ENCODE data around the gene GTF2F1.
A peak's percentile ranks its signal among the peaks of the same experiment; 100 is the strongest.
"Not testable (repeated sequence)": the region's sequence is repeated elsewhere in the genome, so short reads cannot be mapped to it uniquely, and the experiment has no call there.

Gene GTF2F1

GRCh38 chr19:6381030-6381750, 11.8 kb downstream of the GTF2F1 start:
- DNase-seq, result no peak

GRCh38 chr19:6379744-6380143, 13.2 kb downstream of the GTF2F1 start:
- no peak for DNase-seq

GRCh38 chr19:6378486-6378885, 14.5 kb downstream of the GTF2F1 start:
- DNase-seq, result no peak

- DNase-seq, result no peak
Observed at GRCh38 chr19:6378041-6378440, 14.9 kb downstream of the GTF2F1 start.

- DNase-seq, result no peak
Observed at GRCh38 chr19:6376512-6377190, 16.3 kb downstream of the GTF2F1 start.

- no peak for DNase-seq
Observed at GRCh38 chr19:6375411-6376010, 17.5 kb downstream of the GTF2F1 start, which contains the start of gene PSPN. TSS of gene PSPN (minus strand) at chr19:6375933. CDS start at chr19:6375849, 84 bp downstream.

- DNase-seq, result no peak
Observed at GRCh38 chr19:6374711-6375410, 18.1 kb downstream of the GTF2F1 start.

- no peak for DNase-seq
Observed at GRCh38 chr19:6374161-6374709, 18.7 kb downstream of the GTF2F1 start.

GRCh38 chr19:6373813-6374108, 19.2 kb downstream of the GTF2F1 start:
- no peak for DNase-seq

- peak; percentile 98 for DNase-seq
Observed at GRCh38 chr19:6373096-6373812, 19.7 kb downstream of the GTF2F1 start.

- peak; percentile 99 for DNase-seq
Observed at GRCh38 chr19:6372594-6373095, 20.3 kb downstream of the GTF2F1 start, which contains the start of gene ALKBH7. TSS of gene ALKBH7 (plus strand) at chr19:6372794. CDS start at chr19:6372821, 27 bp downstream.

- no peak for DNase-seq
Observed at GRCh38 chr19:6364353-6364752, 28.6 kb downstream of the GTF2F1 start.

- peak; percentile 66 for DNase-seq
Observed at GRCh38 chr19:6362351-6362801, 30.6 kb downstream of the GTF2F1 start.

GRCh38 chr19:6362027-6362350, 31.0 kb downstream of the GTF2F1 start:
- no peak for DNase-seq

GRCh38 chr19:6360857-6361216, 32.1 kb downstream of the GTF2F1 start:
- not testable (repeated sequence) for DNase-seq

GRCh38 chr19:6360445-6360844, 32.5 kb downstream of the GTF2F1 start:
- DNase-seq, result not testable (repeated sequence)

GRCh38 chr19:6359568-6360341, 33.2 kb downstream of the GTF2F1 start:
- DNase-seq, result no peak

GRCh38 chr19:6358003-6358402, 35.0 kb downstream of the GTF2F1 start:
- no peak for DNase-seq

- DNase-seq, result no peak
Observed at GRCh38 chr19:6357174-6357573, 35.8 kb downstream of the GTF2F1 start.

GRCh38 chr19:6355321-6356040, 37.5 kb downstream of the GTF2F1 start:
- DNase-seq, result not testable (repeated sequence)
